Heart left ventricle (tissue), 16 donors: ENCODE measurements around the gene IFI44L. TPM values are rescaled to one million over a fixed set of nuclear protein-coding genes. Genes with fewer than 3 reads are reported as not detected.
A peak's percentile ranks its signal among the peaks of the same experiment; 100 is the strongest.

Experiments used
- ATAC-seq, 4 donors: fragments of 200-7000 bp; cut with Tn5 transposase; one replicate each; pipeline ENCODE4 v1.9.1; 2020 to 2022; ENCODE audit warnings: moderate library complexity in 4 of 4, mild to moderate bottlenecking in 3 of 4, moderate number of reproducible peaks in 1 of 4
- DNase-seq, 5 donors: peaks; one replicate each; pipeline ENCODE4 v3.0.0-alpha.2; 2020
- H3K27ac ChIP-seq, 12 donors: fragments of 200-600 bp; sonication (generic) in 4 of 12; one replicate each; pipeline versions ENCODE4 v1.5.0 to v1.8.0; 2016 to 2022; ENCODE audit warnings: mild to moderate bottlenecking in 2 of 12
- H3K27me3 ChIP-seq, 9 donors: fragments of 200-600 bp; sonication (generic) in 2 of 9; one replicate each; pipeline versions ENCODE4 v1.5.1 to v1.8.0; 2016 to 2022; ENCODE audit warnings: mild to moderate bottlenecking in 3 of 9
- H3K36me3 ChIP-seq, 9 donors: fragments of 200-600 bp; sonication (generic) in 2 of 9; one replicate each; pipeline versions ENCODE4 v1.5.0 to v1.8.0; 2018 to 2022; ENCODE audit warnings: mild to moderate bottlenecking in 2 of 9
- H3K4me1 ChIP-seq, 12 donors: fragments of 200-600 bp; sonication (generic) in 4 of 12; one replicate each; pipeline versions ENCODE4 v1.5.0 to v1.8.0; 2016 to 2022; ENCODE audit warnings: mild to moderate bottlenecking in 3 of 12
- H3K4me3 ChIP-seq, 12 donors: fragments of 200-600 bp; sonication (generic) in 4 of 12; one replicate each; pipeline versions ENCODE4 v1.5.0 to v1.8.0; 2017 to 2022; ENCODE audit warnings: mild to moderate bottlenecking in 9 of 12, moderate library complexity in 4 of 12
- H3K9me3 ChIP-seq, 12 donors: fragments of 200-600 bp; sonication (generic) in 4 of 12; one replicate each; pipeline versions ENCODE4 v1.5.0 to v1.8.0; 2016 to 2022; ENCODE audit warnings: mild to moderate bottlenecking in 1 of 12
- POLR2A ChIP-seq, 2 donors: fragments of 450-650 bp; IDR thresholded peaks; one replicate each; pipeline ENCODE4 v1.6.1; 2017; ENCODE audit warnings: antibody characterized with exemption in 2 of 2, mild to moderate bottlenecking in 2 of 2, moderate library complexity in 2 of 2
- WGBS, 4 donors: extraction: QIAGEN DNeasy Blood & Tissue Kit in 2 of 4; methylation state at CpG; one replicate each; pipeline versions ENCODE4 v1.1.5 to v1.1.7; 2013 to 2018; 5-methylcytosine and 5-hydroxymethylcytosine counted together
- intact Hi-C, 10 donors: fragments of 100-400 bp; cut with DNase I; formaldehyde crosslinking; loops; one replicate each; pipeline versions ENCODE4 v1.11.1 to v1.14.2; 2022
- polyA plus RNA-seq, 2 donors: library from polyadenylated mRNA; stranded (reverse); fragments of 200-250 nt; gene quantifications; one replicate each; pipeline ENCODE4 v1.2.3, GENCODE V29; 2013
- total RNA-seq, 9 donors: library from RNA; depleted of rRNA in 2 of 9; stranded (reverse); fragments of >200 nt in 2 of 9; fragmentation: NEBNext Ultra II Directional in 3 of 9; extraction: Animal tissue kit (Norgen Biotek cat#: 25700) in 3 of 9; gene quantifications; one replicate each; pipeline versions ENCODE4 v1.1.0 to v1.2.4, GENCODE V29; 2016 to 2023
- TF ChIP-seq, protein P1 (sequence below), 12 donors: fragments of 200-600 bp; sonication (generic) in 4 of 12; IDR thresholded peaks; one replicate each; pipeline versions ENCODE4 v1.5.0 to v1.8.0; 2018 to 2022; ENCODE audit warnings: antibody characterized with exemption in 12 of 12, mild to moderate bottlenecking in 5 of 12
- donor health status: ischemic (EF 13 %, LVEDD 7.1; RV severe dilation, severe dysfunction).
- donor health status: healthy with polysubstance abuse.
- donor health status: DM: no; HTN: yes; CAD: no.
- donor health status: DM: no; HTN: no; CAD: no.
- donor health status: ischemic (EF 25% LVEDD 6.9; RV normal size, moderate dysfunction).
- donor health status: ischemic (EF 25% LVEDD 5.7; RV mildly dilated, moderate dysfunction).
- donor health status: healthy.
- donor health status: DM: yes; HTN: yes; CAD: no.
- donor health status: ischemic (EF 35%, LVEDD 5.7; RV mildly dilated, moderate dysfunction).
- donor health status: nonischemic (EF 11% LVEDD 7.7; RV severe dilation, severe dysfunction).
- donor health status: DM: yes; HTN: yes; CAD: no.
- donor health status: PGD.
- donor health status: ischemic (EF 29% LVEDD 5.4; RV normal size, mild dysfunction).
- donor health status: nonischemic (EF 23%, LVEDD 6.1; RV moderate dilation, normal function).

IFI44L gene
- total and polyA plus RNA-seq, 11 donors: 3.3 to 41.7 (median 8.0) TPM

DNA sequence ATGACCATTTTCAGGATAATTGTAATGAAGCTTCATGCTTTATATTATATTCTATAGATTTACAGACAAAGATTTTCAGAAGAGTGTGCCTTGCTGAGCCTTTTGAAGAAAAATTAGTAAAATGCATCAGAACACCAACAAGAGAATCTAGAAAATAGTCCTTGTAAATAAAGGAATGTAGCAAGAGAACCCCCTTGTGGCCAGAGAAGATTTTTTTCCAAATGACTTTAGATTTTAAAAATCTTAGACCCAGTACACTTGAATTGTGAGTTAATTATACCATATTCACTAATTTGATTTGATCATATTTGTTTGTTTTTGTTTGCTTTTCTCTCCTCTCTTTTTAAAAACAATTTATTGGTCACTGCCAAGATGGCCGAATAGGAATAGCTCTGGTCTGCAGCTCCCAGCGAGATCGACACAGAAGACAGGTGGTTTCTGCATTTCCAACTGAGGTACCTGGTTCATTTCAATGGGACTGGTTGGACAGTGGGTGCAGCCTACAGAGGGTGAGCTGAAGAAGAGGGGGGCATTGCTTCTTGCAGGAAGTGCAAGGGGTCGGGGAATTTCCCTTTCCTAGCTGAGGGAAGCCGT is 12.8 kb upstream of the IFI44L start:
- intact Hi-C loops: loop anchor here in 9 of 10 donors (2.0 to 10.0 kb wide), 6 partner anchors 453 to 477 kb away; no protein-coding TSS in a partner anchor
- ATAC-seq (no peak), DNase-seq (no peak)
- H3K36me3 ChIP-seq: no peaks in the 10 kb centered on the region
- H3K9me3 ChIP-seq: no peaks in the 10 kb centered on the region
- H3K27me3 ChIP-seq: peaks cover 0 to 7% (median 0%) of the 10 kb centered on the region in 9 donors
- 84 to 91% (median 90%) methylated on average over 5 of the region's 5 CpGs for WGBS, 4 donors
- TF ChIP-seq POLR2A (IDR thresholded peaks at IDR 0.05): no peak
- TF ChIP-seq, protein P1, sequence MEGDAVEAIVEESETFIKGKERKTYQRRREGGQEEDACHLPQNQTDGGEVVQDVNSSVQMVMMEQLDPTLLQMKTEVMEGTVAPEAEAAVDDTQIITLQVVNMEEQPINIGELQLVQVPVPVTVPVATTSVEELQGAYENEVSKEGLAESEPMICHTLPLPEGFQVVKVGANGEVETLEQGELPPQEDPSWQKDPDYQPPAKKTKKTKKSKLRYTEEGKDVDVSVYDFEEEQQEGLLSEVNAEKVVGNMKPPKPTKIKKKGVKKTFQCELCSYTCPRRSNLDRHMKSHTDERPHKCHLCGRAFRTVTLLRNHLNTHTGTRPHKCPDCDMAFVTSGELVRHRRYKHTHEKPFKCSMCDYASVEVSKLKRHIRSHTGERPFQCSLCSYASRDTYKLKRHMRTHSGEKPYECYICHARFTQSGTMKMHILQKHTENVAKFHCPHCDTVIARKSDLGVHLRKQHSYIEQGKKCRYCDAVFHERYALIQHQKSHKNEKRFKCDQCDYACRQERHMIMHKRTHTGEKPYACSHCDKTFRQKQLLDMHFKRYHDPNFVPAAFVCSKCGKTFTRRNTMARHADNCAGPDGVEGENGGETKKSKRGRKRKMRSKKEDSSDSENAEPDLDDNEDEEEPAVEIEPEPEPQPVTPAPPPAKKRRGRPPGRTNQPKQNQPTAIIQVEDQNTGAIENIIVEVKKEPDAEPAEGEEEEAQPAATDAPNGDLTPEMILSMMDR (IDR thresholded peaks at IDR 0.05): peak; percentile 16 to 69 (median 48)
- H3K27ac ChIP-seq: no peak overlapping the region
- H3K4me1 ChIP-seq: peaks cover 0 to 11% (median 0%) of the 10 kb centered on the region in 12 donors
- H3K4me3 ChIP-seq: no peak overlapping the region

DNA sequence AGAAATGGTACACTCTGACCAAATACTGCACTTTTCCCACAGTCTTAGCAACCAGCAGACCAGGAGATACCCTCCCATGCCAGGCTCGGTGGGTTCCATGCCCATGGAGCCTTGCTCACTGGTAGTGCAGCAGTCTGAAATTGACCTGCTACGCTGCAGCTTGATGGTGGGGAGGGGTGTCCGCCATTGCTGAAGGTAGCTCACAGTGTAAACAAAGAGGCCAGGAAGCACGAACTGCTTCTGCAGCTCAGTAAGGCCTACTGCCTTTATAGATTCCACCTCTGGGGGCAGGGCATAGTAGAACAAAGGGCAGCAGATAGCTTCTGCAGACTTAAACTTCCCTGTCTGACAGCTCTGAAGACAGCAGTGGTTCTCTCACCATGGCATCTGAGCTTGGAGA is 12.3 kb upstream of the IFI44L start:
- ATAC-seq: no peak
- intact Hi-C loops: loop anchor here in 9 of 10 donors (2.0 to 10.0 kb wide), 6 partner anchors 453 to 477 kb away; no protein-coding TSS in a partner anchor
- Histone ChIP-seq H3K27me3 (peaks cover 0 to 7% (median 0%) of the 10 kb centered on the region in 9 donors), H3K9me3 (peaks cover 0 to under 1% (median 0%) of the 10 kb centered on the region in 12 donors), H3K4me1 (peaks cover 0 to 11% (median 0%) of the 10 kb centered on the region in 12 donors), H3K36me3 (no peaks in the 10 kb centered on the region), H3K27ac (no peak overlapping the region), H3K4me3 (no peak overlapping the region)
- no peak for TF ChIP-seq POLR2A (IDR thresholded peaks at IDR 0.05)
- TF ChIP-seq, protein P1 (IDR thresholded peaks at IDR 0.05): no peak
- 60 to 75% (median 70%) methylated on average over 3 to 4 of the region's 4 CpGs for WGBS, 4 donors
- DNase-seq: peak in 1 of 5 donors; percentile 14

DNA sequence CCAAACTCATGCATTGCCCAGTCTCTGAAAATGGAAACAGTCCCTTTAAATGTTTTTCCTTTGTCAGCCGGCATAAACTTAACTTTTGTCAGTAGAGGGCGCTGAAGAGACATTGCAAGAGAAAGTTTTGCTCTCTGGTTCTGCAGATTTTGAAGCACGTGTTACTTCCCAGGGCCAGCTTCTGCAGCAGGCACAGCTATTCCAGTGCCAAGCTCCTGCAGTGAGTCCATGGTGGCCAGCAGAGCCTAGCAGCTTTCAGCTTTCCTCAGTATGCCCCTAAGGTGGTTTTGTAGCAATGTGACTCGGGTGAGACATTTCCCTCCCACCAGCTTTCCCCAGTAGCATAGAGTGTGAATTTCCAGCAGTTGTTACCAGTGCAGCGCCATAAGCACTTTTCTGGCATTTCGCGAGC is 2.6 kb upstream of the IFI44L start:
- DNase-seq: peak; percentile 52 to 73 (median 66)
- H3K36me3 ChIP-seq: no peaks in the 10 kb centered on the region
- peak; percentile 79 to 93 (median 82) for ATAC-seq
- H3K27ac ChIP-seq: peak overlapping the region in 1 of 12 donors; percentile 75
- 23 to 34% (median 27%) methylated on average over 7 of the region's 7 CpGs for WGBS, 4 donors
- intact Hi-C loops: loop anchor here in 9 of 10 donors (1.0 to 5.0 kb wide), 5 partner anchors 35 to 60 kb away; no protein-coding TSS in a partner anchor
- peaks cover 0 to 4% (median 0%) of the 10 kb centered on the region in 12 donors for H3K9me3 ChIP-seq
- peak overlapping the region in 5 of 12 donors; percentile 10 to 28 (median 22) for H3K4me3 ChIP-seq
- H3K4me1 ChIP-seq: peaks cover 0 to 37% (median 6%) of the 10 kb centered on the region in 12 donors
- no peak for TF ChIP-seq POLR2A (IDR thresholded peaks at IDR 0.05)
- TF ChIP-seq, protein P1 (IDR thresholded peaks at IDR 0.05): peak; percentile 70 to 93 (median 84)
- H3K27me3 ChIP-seq: no peaks in the 10 kb centered on the region

DNA sequence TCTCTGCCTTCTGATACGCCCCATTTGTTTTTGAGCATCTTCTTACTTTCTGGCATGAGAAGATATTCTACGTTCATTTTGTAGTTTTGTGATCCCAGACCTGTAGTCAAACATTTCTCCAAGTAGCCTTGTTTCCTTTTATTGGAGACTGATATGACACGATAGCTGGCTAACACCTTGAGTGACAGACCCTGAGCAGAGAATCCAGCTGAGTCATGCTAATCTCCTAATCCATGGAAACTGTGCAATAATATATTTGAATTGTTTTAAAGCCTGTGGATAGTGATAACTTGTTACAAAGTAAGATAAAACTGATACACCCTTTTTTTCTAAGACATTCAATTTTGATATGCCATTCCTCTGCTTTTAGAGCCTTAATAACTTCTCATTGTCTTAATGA is 1.2 kb upstream of the IFI44L start:
- no peak for TF ChIP-seq POLR2A (IDR thresholded peaks at IDR 0.05)
- TF ChIP-seq, protein P1 (IDR thresholded peaks at IDR 0.05): no peak
- H3K9me3 ChIP-seq: no peaks in the 10 kb centered on the region
- peak overlapping the region; percentile 38 to 91 (median 81) for H3K27ac ChIP-seq
- H3K27me3 ChIP-seq: no peaks in the 10 kb centered on the region
- H3K4me1 ChIP-seq: peaks cover 0 to 48% (median 9%) of the 10 kb centered on the region in 12 donors
- DNase-seq (no peak), ATAC-seq (no peak)
- intact Hi-C loops: loop anchor here in 3 of 10 donors (2.0 to 5.0 kb wide), 4 partner anchors 33 to 58 kb away; no protein-coding TSS in a partner anchor
- WGBS, 4 donors: 35 to 70% (median 49%) methylated on average over 3 of the region's 3 CpGs
- H3K36me3 ChIP-seq: no peaks in the 10 kb centered on the region
- peak overlapping the region in 9 of 12 donors; percentile 30 to 66 (median 54) for H3K4me3 ChIP-seq
